Immature natural killer cell (primary cell): ENCODE measurements around the gene AMIGO3. TPM values are rescaled to one million over a fixed set of nuclear protein-coding genes. Genes with fewer than 3 reads are reported as not detected.

Experiments
- DNase-seq, 3 donors: peaks; one replicate each; pipeline ENCODE4 v3.0.0; 2022; ENCODE audit warnings: mixed read lengths in 1 of 3
- H3K27ac Mint-ChIP-seq, 6 donors: one replicate each; pipeline ENCODE4 v1.8.0; 2020; ENCODE audit warnings: mixed read lengths in 6 of 6, mild to moderate bottlenecking in 5 of 6, inconsistent platforms in 4 of 6, moderate library complexity in 3 of 6
- H3K27me3 Mint-ChIP-seq, 3 donors: one replicate each; pipeline ENCODE4 v1.8.0; 2020 to 2021; ENCODE audit warnings: low read depth in 3 of 3, mild to moderate bottlenecking in 3 of 3, mixed read lengths in 3 of 3, moderate library complexity in 3 of 3, inconsistent platforms in 1 of 3
- H3K36me3 Mint-ChIP-seq, 3 donors: one replicate each; pipeline ENCODE4 v1.8.0; 2020; ENCODE audit warnings: mixed read lengths in 3 of 3, inconsistent platforms in 2 of 3, mild to moderate bottlenecking in 2 of 3
- H3K4me1 Mint-ChIP-seq, 2 donors: one replicate each; pipeline ENCODE4 v1.8.0; 2020; ENCODE audit warnings: inconsistent platforms in 2 of 2, mild to moderate bottlenecking in 2 of 2, mixed read lengths in 2 of 2, moderate library complexity in 1 of 2
- H3K4me3 Mint-ChIP-seq, 5 donors: one replicate each; pipeline ENCODE4 v1.8.0; 2020; ENCODE audit warnings: mild to moderate bottlenecking in 5 of 5, mixed read lengths in 5 of 5, inconsistent platforms in 3 of 5, moderate library complexity in 3 of 5
- H3K9me3 Mint-ChIP-seq, 6 donors: one replicate each; pipeline ENCODE4 v1.8.0; 2020; ENCODE audit warnings: mild to moderate bottlenecking in 6 of 6, mixed read lengths in 6 of 6, inconsistent platforms in 4 of 6, moderate library complexity in 3 of 6
- polyA plus RNA-seq, 3 donors: library from polyadenylated mRNA; unstranded; fragments of 300-500 nt; fragmentation: Illumina TruSeq; gene quantifications; one replicate each; pipeline ENCODE4 v1.2.3, GENCODE V29; 2021

Gene AMIGO3
- polyA plus RNA-seq, 3 donors from 2014 or later: 1.5 to 1.7 TPM; not detected in 1

GRCh38 chr3:49738067-49738713, 18.7 kb upstream of the AMIGO3 start:
- Mint-ChIP-seq H3K9me3 (no peaks in the 10 kb centered on the region), H3K27ac (peak overlapping the region in 1 of 6 donors; percentile 35), H3K36me3 (peaks cover 0 to 23% (median 11%) of the 10 kb centered on the region in 3 donors), H3K4me1 (peaks cover 0 to 1% of the 10 kb centered on the region in 2 donors), H3K4me3 (no peak overlapping the region), H3K27me3 (peaks cover 0 to 2% (median 0%) of the 10 kb centered on the region in 3 donors)
- DNase-seq: no peak

GRCh38 chr3:49734752-49735151, 15.3 kb upstream of the AMIGO3 start:
- no peak overlapping the region for H3K4me3 Mint-ChIP-seq
- no peaks in the 10 kb centered on the region for H3K9me3 Mint-ChIP-seq
- peaks cover 0 to 1% of the 10 kb centered on the region in 2 donors for H3K4me1 Mint-ChIP-seq
- no peak for DNase-seq
- no peaks in the 10 kb centered on the region for H3K27me3 Mint-ChIP-seq
- H3K27ac Mint-ChIP-seq: no peak overlapping the region
- H3K36me3 Mint-ChIP-seq: peaks cover 6 to 38% (median 17%) of the 10 kb centered on the region in 3 donors

- Mint-ChIP-seq H3K36me3 (peaks cover 6 to 35% (median 14%) of the 10 kb centered on the region in 3 donors), H3K27me3 (no peaks in the 10 kb centered on the region), H3K27ac (no peak overlapping the region), H3K4me3 (no peak overlapping the region), H3K9me3 (no peaks in the 10 kb centered on the region), H3K4me1 (peaks cover 0 to 1% of the 10 kb centered on the region in 2 donors)
- no peak for DNase-seq
Measured at GRCh38 chr3:49733551-49733950, 14.1 kb upstream of the AMIGO3 start.

- Mint-ChIP-seq H3K4me1 (peaks cover 0 to 1% of the 10 kb centered on the region in 2 donors), H3K36me3 (peaks cover 6 to 28% (median 10%) of the 10 kb centered on the region in 3 donors), H3K9me3 (no peaks in the 10 kb centered on the region), H3K27ac (no peak overlapping the region), H3K27me3 (peaks cover 0 to 1% (median 0%) of the 10 kb centered on the region in 3 donors), H3K4me3 (no peak overlapping the region)
- no peak for DNase-seq
Measured at GRCh38 chr3:49732597-49732996, 13.1 kb upstream of the AMIGO3 start.

- H3K27me3 Mint-ChIP-seq: peaks cover 0 to 1% (median 1%) of the 10 kb centered on the region in 3 donors
- no peak for DNase-seq
- no peak overlapping the region for H3K4me3 Mint-ChIP-seq
- H3K36me3 Mint-ChIP-seq: peaks cover 6 to 19% (median 10%) of the 10 kb centered on the region in 3 donors
- no peak overlapping the region for H3K27ac Mint-ChIP-seq
- H3K4me1 Mint-ChIP-seq: peaks cover 0 to 1% of the 10 kb centered on the region in 2 donors
- no peaks in the 10 kb centered on the region for H3K9me3 Mint-ChIP-seq
Measured at GRCh38 chr3:49729966-49730609, 10.6 kb upstream of the AMIGO3 start.

GRCh38 chr3:49727924-49728361, 8.5 kb upstream of the AMIGO3 start:
- H3K4me1 Mint-ChIP-seq: peaks cover 11 to 15% of the 10 kb centered on the region in 2 donors
- H3K36me3 Mint-ChIP-seq: peaks cover 5 to 12% (median 6%) of the 10 kb centered on the region in 3 donors
- no peak overlapping the region for H3K4me3 Mint-ChIP-seq
- no peak for DNase-seq
- H3K27me3 Mint-ChIP-seq: peaks cover 5 to 7% (median 6%) of the 10 kb centered on the region in 3 donors
- peak overlapping the region in 1 of 6 donors; percentile 6 for H3K27ac Mint-ChIP-seq
- H3K9me3 Mint-ChIP-seq: no peaks in the 10 kb centered on the region

GRCh38 chr3:49727154-49727923, 7.9 kb upstream of the AMIGO3 start:
- Mint-ChIP-seq H3K4me1 (peaks cover 17 to 20% of the 10 kb centered on the region in 2 donors), H3K27ac (peak overlapping the region in 1 of 6 donors; percentile 6)
- DNase-seq: no peak

GRCh38 chr3:49725906-49726681, 6.6 kb upstream of the AMIGO3 start:
- Mint-ChIP-seq H3K9me3 (peaks cover 0 to 1% (median 0%) of the 10 kb centered on the region in 6 donors), H3K27me3 (peaks cover 5 to 8% (median 6%) of the 10 kb centered on the region in 3 donors), H3K27ac (peak overlapping the region in 3 of 6 donors; percentile 24 to 63 (median 57)), H3K4me3 (peak overlapping the region in 1 of 5 donors; percentile 12), H3K4me1 (peaks cover 20 to 24% of the 10 kb centered on the region in 2 donors), H3K36me3 (peaks cover under 1 to 2% (median 2%) of the 10 kb centered on the region in 3 donors)
- DNase-seq: no peak

More at GRCh38 chr3:49727154-49727923, 7.9 kb upstream of the AMIGO3 start:
- no peak overlapping the region for H3K4me3 Mint-ChIP-seq
- peaks cover 4 to 8% (median 5%) of the 10 kb centered on the region in 3 donors for H3K36me3 Mint-ChIP-seq
- H3K9me3 Mint-ChIP-seq: no peaks in the 10 kb centered on the region
- peaks cover 5 to 8% (median 6%) of the 10 kb centered on the region in 3 donors for H3K27me3 Mint-ChIP-seq

GRCh38 chr3:49724586-49724985, 5.1 kb upstream of the AMIGO3 start:
- DNase-seq: peak in 1 of 3 donors; percentile 12
- H3K9me3 Mint-ChIP-seq: peaks cover 0 to 1% (median 0%) of the 10 kb centered on the region in 6 donors
- H3K4me1 Mint-ChIP-seq: peaks cover 25 to 32% of the 10 kb centered on the region in 2 donors
- peaks cover 5 to 8% (median 6%) of the 10 kb centered on the region in 3 donors for H3K27me3 Mint-ChIP-seq
- H3K4me3 Mint-ChIP-seq: peak overlapping the region; percentile 92 to 95 (median 92)
- no peaks in the 10 kb centered on the region for H3K36me3 Mint-ChIP-seq
- H3K27ac Mint-ChIP-seq: peak overlapping the region; percentile 79 to 94 (median 86)

- Mint-ChIP-seq H3K27me3 (peaks cover 5 to 11% (median 6%) of the 10 kb centered on the region in 3 donors), H3K4me3 (peak within 1 kb of the TSS; percentile 92 to 95 (median 92)), H3K9me3 (peaks cover 0 to 1% (median 0%) of the 10 kb centered on the region in 6 donors), H3K4me1 (peaks cover 32 to 39% of the 10 kb centered on the region in 2 donors), H3K36me3 (no peaks in the 10 kb centered on the region), H3K27ac (peak within 1 kb of the TSS; percentile 85 to 97 (median 94))
- DNase-seq: peak; percentile 92 to 93 (median 93)
Measured at GRCh38 chr3:49723628-49724551, 4.4 kb upstream of the AMIGO3 start, which contains the start of gene GMPPB. Gene GMPPB, minus strand, starts transcription at chr3:49723951. Its CDS starts 225 bp downstream, at chr3:49723726.

- peaks cover 4 to 11% (median 6%) of the 10 kb centered on the region in 3 donors for H3K27me3 Mint-ChIP-seq
- H3K36me3 Mint-ChIP-seq: no peaks in the 10 kb centered on the region
- H3K4me1 Mint-ChIP-seq: peaks cover 37 to 44% of the 10 kb centered on the region in 2 donors
- peak; percentile 36 to 42 (median 40) for DNase-seq
- peak overlapping the region; percentile 92 to 95 (median 92) for H3K4me3 Mint-ChIP-seq
- peaks cover 0 to 1% (median 0%) of the 10 kb centered on the region in 6 donors for H3K9me3 Mint-ChIP-seq
- H3K27ac Mint-ChIP-seq: peak overlapping the region; percentile 85 to 97 (median 94)
Measured at GRCh38 chr3:49723296-49723627, 3.8 kb upstream of the AMIGO3 start.

- H3K9me3 Mint-ChIP-seq: peaks cover 0 to 1% (median 0%) of the 10 kb centered on the region in 6 donors
- H3K27ac Mint-ChIP-seq: peak overlapping the region; percentile 85 to 97 (median 94)
- H3K4me1 Mint-ChIP-seq: peaks cover 37 to 44% of the 10 kb centered on the region in 2 donors
- no peak for DNase-seq
- H3K36me3 Mint-ChIP-seq: no peaks in the 10 kb centered on the region
- peak overlapping the region; percentile 92 to 95 (median 92) for H3K4me3 Mint-ChIP-seq
- H3K27me3 Mint-ChIP-seq: peaks cover 4 to 11% (median 6%) of the 10 kb centered on the region in 3 donors
Measured at GRCh38 chr3:49722896-49723295, 3.4 kb upstream of the AMIGO3 start.
